ENCODE data around the gene COPG2. TPM values are rescaled to one million over a fixed set of nuclear protein-coding genes. Genes with fewer than 3 reads are reported as not detected.

COPG2 gene
- total and polyA plus RNA-seq, 2 of the 4 experiments (the other 2 are of a cell fraction): 18.1 to 50.0 TPM

DNA sequence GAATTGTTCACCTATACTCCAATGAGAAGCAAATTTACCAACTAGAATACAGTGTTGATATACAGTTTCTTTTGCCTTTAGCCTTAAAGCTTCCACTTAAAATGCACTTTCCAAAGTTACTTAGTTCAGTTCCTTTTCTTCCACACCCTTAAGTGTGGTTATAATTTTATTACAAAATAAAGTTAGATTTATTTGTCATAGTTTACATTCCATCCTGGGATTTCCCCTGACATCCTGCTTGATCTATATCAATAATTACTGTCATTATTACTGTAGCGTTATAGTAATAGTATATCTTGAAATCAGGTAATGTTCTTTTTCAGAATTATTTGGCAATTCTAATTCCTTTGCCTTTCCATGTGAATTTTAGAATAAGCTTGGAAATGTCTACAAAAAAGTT, 199.9 kb downstream of the COPG2 start:
- Histone ChIP-seq H3K4me3 (ENCODE audit: insufficient read depth, low read depth, low read length) (no peak overlapping the region), H3K9ac (ENCODE audit: low read depth, low read length) (no peak overlapping the region)

More for the DNA sequence above, 199.9 kb downstream of the COPG2 start:
- Histone ChIP-seq H3K4me2 (ENCODE audit: low read depth, low read length) (no peak overlapping the region), H4K8ac (ENCODE audit: low read depth in 2 of 2, low read length in 2 of 2) (no peak overlapping the region), H3K79me1 (ENCODE audit: low read depth in 1 of 2, low read length in 2 of 2) (no peaks in the 10 kb centered on the region), H3K18ac (ENCODE audit: low read depth, low read length) (no peak overlapping the region), H3K27me3 (ENCODE audit: control insufficient read depth, insufficient read depth, low read length) (peaks cover 4% of the 10 kb centered on the region), H4K91ac (ENCODE audit: insufficient read depth, low read depth, low read length) (no peak overlapping the region), H2BK5ac (ENCODE audit: low read depth, low read length, poor library complexity, severe bottlenecking) (no peak overlapping the region), H3K4ac (ENCODE audit: low read depth, low read length) (no peak overlapping the region), H4K5ac (ENCODE audit: low read depth, low read length) (no peak overlapping the region), H3K56ac (ENCODE audit: extremely low read depth, insufficient read depth, low read length) (no peak overlapping the region), H2BK120ac (ENCODE audit: low read depth, low read length) (no peak overlapping the region), H2AK9ac (replicated peaks; ENCODE audit: low read depth, low read length, poor library complexity) (no peak overlapping the region), H2AFZ (replicated peaks; ENCODE audit: low read length, poor library complexity) (no peak overlapping the region), H3K4me1 (ENCODE audit: control insufficient read depth, insufficient read depth, low read length) (no peaks in the 10 kb centered on the region), H3K14ac (replicated peaks; ENCODE audit: low read depth, low read length) (no peak overlapping the region), H3K9me1 (ENCODE audit: insufficient read depth, low read length) (no peaks in the 10 kb centered on the region), H4K20me1 (ENCODE audit: insufficient read depth, low read length) (no peaks in the 10 kb centered on the region), H2AK5ac (ENCODE audit: low read depth, low read length) (no peak overlapping the region), H2BK15ac (ENCODE audit: low read depth, low read length) (no peak overlapping the region), H3K9me3 (ENCODE audit: control insufficient read depth, insufficient read depth, low read length) (no peaks in the 10 kb centered on the region), H2BK20ac (ENCODE audit: low read depth, low read length) (no peak overlapping the region), H3K23ac (ENCODE audit: low read depth, low read length) (no peak overlapping the region), H3K36me3 (ENCODE audit: control insufficient read depth, insufficient read depth, low read length) (no peaks in the 10 kb centered on the region), H3K27ac (ENCODE audit: insufficient read depth, low read length) (no peak overlapping the region)
- TF ChIP-seq RCOR1 (IDR thresholded peaks at IDR 0.05; ENCODE audit: insufficient replicate concordance, low read length) (no peak), RFX5 (IDR thresholded peaks at IDR 0.05; ENCODE audit: low read depth, low read length) (no peak), CHD1 (IDR thresholded peaks at IDR 0.05; ENCODE audit: low read depth, low read length) (no peak), CEBPB (IDR thresholded peaks at IDR 0.05; ENCODE audit: low read depth, low read length) (no peak), MAFK (IDR thresholded peaks at IDR 0.05; ENCODE audit: low read depth, low read length) (no peak), RAD21 (IDR thresholded peaks at IDR 0.05; ENCODE audit: low read length) (no peak), NFE2L2 (IDR thresholded peaks at IDR 0.05; ENCODE audit: low read depth, low read length) (no peak), BHLHE40 (IDR thresholded peaks at IDR 0.05; ENCODE audit: low read depth, low read length) (no peak), POLR2A (IDR thresholded peaks at IDR 0.05; ENCODE audit: low read depth, low read length) (no peak), MXI1 (IDR thresholded peaks at IDR 0.05; ENCODE audit: borderline replicate concordance, low read depth, low read length) (no peak), SMC3 (IDR thresholded peaks at IDR 0.05; ENCODE audit: low read depth, low read length) (no peak), MAZ (IDR thresholded peaks at IDR 0.05; ENCODE audit: borderline replicate concordance, low read depth, low read length) (no peak), FOS (IDR thresholded peaks at IDR 0.05; ENCODE audit: low read depth, low read length) (no peak)
- TF ChIP-seq, protein P1, sequence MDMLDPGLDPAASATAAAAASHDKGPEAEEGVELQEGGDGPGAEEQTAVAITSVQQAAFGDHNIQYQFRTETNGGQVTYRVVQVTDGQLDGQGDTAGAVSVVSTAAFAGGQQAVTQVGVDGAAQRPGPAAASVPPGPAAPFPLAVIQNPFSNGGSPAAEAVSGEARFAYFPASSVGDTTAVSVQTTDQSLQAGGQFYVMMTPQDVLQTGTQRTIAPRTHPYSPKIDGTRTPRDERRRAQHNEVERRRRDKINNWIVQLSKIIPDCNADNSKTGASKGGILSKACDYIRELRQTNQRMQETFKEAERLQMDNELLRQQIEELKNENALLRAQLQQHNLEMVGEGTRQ (IDR thresholded peaks at IDR 0.05; ENCODE audit: low read depth, low read length): no peak
- TF ChIP-seq, protein P2, sequence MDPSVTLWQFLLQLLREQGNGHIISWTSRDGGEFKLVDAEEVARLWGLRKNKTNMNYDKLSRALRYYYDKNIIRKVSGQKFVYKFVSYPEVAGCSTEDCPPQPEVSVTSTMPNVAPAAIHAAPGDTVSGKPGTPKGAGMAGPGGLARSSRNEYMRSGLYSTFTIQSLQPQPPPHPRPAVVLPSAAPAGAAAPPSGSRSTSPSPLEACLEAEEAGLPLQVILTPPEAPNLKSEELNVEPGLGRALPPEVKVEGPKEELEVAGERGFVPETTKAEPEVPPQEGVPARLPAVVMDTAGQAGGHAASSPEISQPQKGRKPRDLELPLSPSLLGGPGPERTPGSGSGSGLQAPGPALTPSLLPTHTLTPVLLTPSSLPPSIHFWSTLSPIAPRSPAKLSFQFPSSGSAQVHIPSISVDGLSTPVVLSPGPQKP (IDR thresholded peaks at IDR 0.05; ENCODE audit: borderline replicate concordance, low read depth, low read length): no peak
- TF ChIP-seq, protein P3, sequence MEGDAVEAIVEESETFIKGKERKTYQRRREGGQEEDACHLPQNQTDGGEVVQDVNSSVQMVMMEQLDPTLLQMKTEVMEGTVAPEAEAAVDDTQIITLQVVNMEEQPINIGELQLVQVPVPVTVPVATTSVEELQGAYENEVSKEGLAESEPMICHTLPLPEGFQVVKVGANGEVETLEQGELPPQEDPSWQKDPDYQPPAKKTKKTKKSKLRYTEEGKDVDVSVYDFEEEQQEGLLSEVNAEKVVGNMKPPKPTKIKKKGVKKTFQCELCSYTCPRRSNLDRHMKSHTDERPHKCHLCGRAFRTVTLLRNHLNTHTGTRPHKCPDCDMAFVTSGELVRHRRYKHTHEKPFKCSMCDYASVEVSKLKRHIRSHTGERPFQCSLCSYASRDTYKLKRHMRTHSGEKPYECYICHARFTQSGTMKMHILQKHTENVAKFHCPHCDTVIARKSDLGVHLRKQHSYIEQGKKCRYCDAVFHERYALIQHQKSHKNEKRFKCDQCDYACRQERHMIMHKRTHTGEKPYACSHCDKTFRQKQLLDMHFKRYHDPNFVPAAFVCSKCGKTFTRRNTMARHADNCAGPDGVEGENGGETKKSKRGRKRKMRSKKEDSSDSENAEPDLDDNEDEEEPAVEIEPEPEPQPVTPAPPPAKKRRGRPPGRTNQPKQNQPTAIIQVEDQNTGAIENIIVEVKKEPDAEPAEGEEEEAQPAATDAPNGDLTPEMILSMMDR (conservative IDR thresholded peaks at IDR 0.05; ENCODE audit: low read depth, low read length): no peak
- BruUV-seq (replicated peaks): no TSS peak
- intact Hi-C loops (cut with micrococcal nuclease): no loop called here
- no CpG with 5 or more reads among the region's 1 CpG for WGBS, 2 experiments (ENCODE audit: extremely low coverage in 2 of 2, insufficient read length in 1 of 2)
- ATAC-seq (ENCODE audit: low read depth) (no peak), DNase-seq (no peak)
- in situ Hi-C loops (cut with MboI; ENCODE audit: low sequenced_read_pairs): no loop called here
- POLR2A ChIA-PET (ENCODE audit: unreplicated experiment): no interaction called here
- CTCF ChIA-PET: no interaction called here
- dilution Hi-C loops (cut with HindIII; ENCODE audit: low sequenced_read_pairs, unreplicated experiment): no loop called here
